Measurements from ENCODE around the gene NALCN. TPM values are rescaled to one million over a fixed set of nuclear protein-coding genes. Genes with fewer than 3 reads are reported as not detected.

The NALCN gene
- total RNA-seq, 1 donor from 2014 or later = 1.1 TPM

GRCh38 chr13:101360525-101360924 lies 55.8 kb downstream of the NALCN start:
- H3K9ac ChIP-seq (ENCODE audit: low read length) = no peak overlapping the region
- no peaks in the 10 kb centered on the region for H3K36me3 Mint-ChIP-seq (ENCODE audit: low read depth, unreplicated experiment)
- no peak overlapping the region for H3K27ac ChIP-seq (ENCODE audit: low read depth, low read length)
- H3K27me3 Mint-ChIP-seq (ENCODE audit: low read depth, unreplicated experiment) = peaks cover 4% of the 10 kb centered on the region
- no peak overlapping the region for H3K4me3 ChIP-seq (ENCODE audit: insufficient read depth, low read depth, low read length)
- H3K9me3 ChIP-seq (ENCODE audit: insufficient read depth, low read depth, low read length) = no peaks in the 10 kb centered on the region
- H3K4me2 ChIP-seq (ENCODE audit: low read length) = no peak overlapping the region
- H3K36me3 ChIP-seq (ENCODE audit: insufficient read depth, low read length) = no peaks in the 10 kb centered on the region
- no peaks in the 10 kb centered on the region for H3K79me2 ChIP-seq (ENCODE audit: insufficient read depth, low read length)
- no peak overlapping the region for H3K27ac Mint-ChIP-seq (ENCODE audit: unreplicated experiment)
- no peak for TF ChIP-seq CTCF (IDR thresholded peaks at IDR 0.05; ENCODE audit: insufficient read depth, low read depth, low read length)
- TF ChIP-seq EZH2 (IDR thresholded peaks at IDR 0.05; ENCODE audit: insufficient read depth, low read length) = no peak
- peaks cover 8% of the 10 kb centered on the region for H3K9me3 Mint-ChIP-seq (ENCODE audit: unreplicated experiment)
- DNase-seq (ENCODE audit: low read depth) (no peak), FAIRE-seq (no peak)
- no peaks in the 10 kb centered on the region for H3K27me3 ChIP-seq (ENCODE audit: insufficient read depth, low read length)
- H4K20me1 ChIP-seq (ENCODE audit: insufficient read depth, low read length) = no peaks in the 10 kb centered on the region
- H3K4me3 Mint-ChIP-seq (ENCODE audit: unreplicated experiment) = no peak overlapping the region
- no peaks in the 10 kb centered on the region for H3K4me1 ChIP-seq (ENCODE audit: insufficient read depth, low read length)
- no peaks in the 10 kb centered on the region for H3K4me1 Mint-ChIP-seq (ENCODE audit: low read depth, unreplicated experiment)
- H2AFZ ChIP-seq (ENCODE audit: low read depth, low read length) = no peak overlapping the region

- no peaks in the 10 kb centered on the region for H3K36me3 ChIP-seq (ENCODE audit: insufficient read depth, low read length)
- H3K27me3 ChIP-seq (ENCODE audit: insufficient read depth, low read length) = no peaks in the 10 kb centered on the region
- DNase-seq (ENCODE audit: low read depth) = no peak
- no peak overlapping the region for H3K4me3 ChIP-seq (ENCODE audit: insufficient read depth, low read depth, low read length)
- TF ChIP-seq CTCF (IDR thresholded peaks at IDR 0.05; ENCODE audit: insufficient read depth, low read depth, low read length) = no peak
- TF ChIP-seq EZH2 (IDR thresholded peaks at IDR 0.05; ENCODE audit: insufficient read depth, low read length) = no peak
- no peak overlapping the region for H3K4me3 Mint-ChIP-seq (ENCODE audit: unreplicated experiment)
- no peak overlapping the region for H3K27ac ChIP-seq (ENCODE audit: low read depth, low read length)
- no peak overlapping the region for H3K9ac ChIP-seq (ENCODE audit: low read length)
- no peaks in the 10 kb centered on the region for H3K27me3 Mint-ChIP-seq (ENCODE audit: low read depth, unreplicated experiment)
- no peaks in the 10 kb centered on the region for H3K9me3 ChIP-seq (ENCODE audit: insufficient read depth, low read depth, low read length)
- no peak for FAIRE-seq
- no peaks in the 10 kb centered on the region for H3K79me2 ChIP-seq (ENCODE audit: insufficient read depth, low read length)
- no peaks in the 10 kb centered on the region for H3K4me1 ChIP-seq (ENCODE audit: insufficient read depth, low read length)
- peaks cover 11% of the 10 kb centered on the region for H3K9me3 Mint-ChIP-seq (ENCODE audit: unreplicated experiment)
- no peak overlapping the region for H3K27ac Mint-ChIP-seq (ENCODE audit: unreplicated experiment)
- no peaks in the 10 kb centered on the region for H3K36me3 Mint-ChIP-seq (ENCODE audit: low read depth, unreplicated experiment)
- no peaks in the 10 kb centered on the region for H4K20me1 ChIP-seq (ENCODE audit: insufficient read depth, low read length)
- no peaks in the 10 kb centered on the region for H3K4me1 Mint-ChIP-seq (ENCODE audit: low read depth, unreplicated experiment)
- H2AFZ ChIP-seq (ENCODE audit: low read depth, low read length) = no peak overlapping the region
- H3K4me2 ChIP-seq (ENCODE audit: low read length) = no peak overlapping the region
Measured at GRCh38 chr13:101354895-101355294, 61.4 kb downstream of the NALCN start.

GRCh38 chr13:101346942-101347728 lies 69.2 kb downstream of the NALCN start:
- H3K27ac Mint-ChIP-seq (ENCODE audit: unreplicated experiment) = peak overlapping the region; percentile 91
- H3K9ac ChIP-seq (ENCODE audit: low read length) = no peak overlapping the region
- no peaks in the 10 kb centered on the region for H3K36me3 Mint-ChIP-seq (ENCODE audit: low read depth, unreplicated experiment)
- no peaks in the 10 kb centered on the region for H4K20me1 ChIP-seq (ENCODE audit: insufficient read depth, low read length)
- TF ChIP-seq CTCF (IDR thresholded peaks at IDR 0.05; ENCODE audit: insufficient read depth, low read depth, low read length) (no peak), EZH2 (IDR thresholded peaks at IDR 0.05; ENCODE audit: insufficient read depth, low read length) (no peak)
- H3K9me3 Mint-ChIP-seq (ENCODE audit: unreplicated experiment) = peaks cover 3% of the 10 kb centered on the region
- peaks cover 14% of the 10 kb centered on the region for H3K4me1 Mint-ChIP-seq (ENCODE audit: low read depth, unreplicated experiment)
- no peaks in the 10 kb centered on the region for H3K27me3 ChIP-seq (ENCODE audit: insufficient read depth, low read length)
- no peaks in the 10 kb centered on the region for H3K27me3 Mint-ChIP-seq (ENCODE audit: low read depth, unreplicated experiment)
- no peaks in the 10 kb centered on the region for H3K4me1 ChIP-seq (ENCODE audit: insufficient read depth, low read length)
- peak overlapping the region; percentile 34 for H3K4me3 Mint-ChIP-seq (ENCODE audit: unreplicated experiment)
- no peak overlapping the region for H3K4me3 ChIP-seq (ENCODE audit: insufficient read depth, low read depth, low read length)
- H3K4me2 ChIP-seq (ENCODE audit: low read length) = no peak overlapping the region
- H3K79me2 ChIP-seq (ENCODE audit: insufficient read depth, low read length) = no peaks in the 10 kb centered on the region
- DNase-seq (ENCODE audit: low read depth) = peak; percentile 53
- H3K9me3 ChIP-seq (ENCODE audit: insufficient read depth, low read depth, low read length) = no peaks in the 10 kb centered on the region
- no peak overlapping the region for H2AFZ ChIP-seq (ENCODE audit: low read depth, low read length)
- no peak for FAIRE-seq
- no peaks in the 10 kb centered on the region for H3K36me3 ChIP-seq (ENCODE audit: insufficient read depth, low read length)
- H3K27ac ChIP-seq (ENCODE audit: low read depth, low read length) = no peak overlapping the region

Data from astrocyte (in vitro differentiated cells and primary cell).